Sigmoid colon (tissue), 7 donors: ENCODE results near the gene CST8. TPM values are rescaled to one million over a fixed set of nuclear protein-coding genes. Genes with fewer than 3 reads are reported as not detected.

Experiments used
- DNase-seq: peaks from one replicate; pipeline ENCODE4 v3.0.0-alpha.2; 2019
- H3K27ac ChIP-seq, 4 donors: fragments of 200-600 bp; sonication (generic); one replicate each; pipeline ENCODE4 v1.5.1; 2016 to 2019; ENCODE audit warnings: mild to moderate bottlenecking in 1 of 4
- H3K27me3 ChIP-seq, 3 donors: fragments of 200-600 bp; sonication (generic); one replicate each; pipeline ENCODE4 v1.5.1; 2019; ENCODE audit warnings: mild to moderate bottlenecking in 1 of 3
- H3K36me3 ChIP-seq, 4 donors: fragments of 200-600 bp; sonication (generic); one replicate each; pipeline ENCODE4 v1.5.1; 2016 to 2019
- H3K4me1 ChIP-seq, 4 donors: fragments of 200-600 bp; sonication (generic); one replicate each; pipeline ENCODE4 v1.5.1; 2017 to 2019
- H3K4me3 ChIP-seq, 4 donors: fragments of 200-600 bp; sonication (generic); one replicate each; pipeline ENCODE4 v1.5.1; 2017 to 2019; ENCODE audit warnings: mild to moderate bottlenecking in 2 of 4, moderate library complexity in 1 of 4
- H3K9me3 ChIP-seq, 4 donors: fragments of 200-600 bp in 3 of 4; sonication (generic) in 3 of 4; one replicate each; pipeline versions ENCODE4 v1.5.1 to v1.6.1; 2013 to 2019
- CTCF ChIP-seq, 4 experiments: fragments of 450-650 bp in 3 of 4; fragments of 200-600 bp in 1 of 4; IDR thresholded peaks; one replicate each; pipeline ENCODE4 v1.5.1; 2016 to 2019; ENCODE audit warnings: antibody characterized with exemption in 4 of 4, mild to moderate bottlenecking in 3 of 4, moderate library complexity in 2 of 4
- EP300 ChIP-seq, 4 donors: sonication (generic); formaldehyde crosslinking; IDR thresholded peaks; one replicate each; pipeline ENCODE4 v1.6.1; 2017; ENCODE audit warnings: antibody characterized with exemption in 4 of 4
- POLR2A ChIP-seq, 2 donors: fragments of 450-650 bp; IDR thresholded peaks; one replicate each; pipeline ENCODE4 v1.6.1; 2016; ENCODE audit warnings: antibody characterized with exemption in 2 of 2, mild to moderate bottlenecking in 2 of 2, moderate library complexity in 2 of 2
- POLR2AphosphoS5 ChIP-seq, 4 donors: sonication (generic); formaldehyde crosslinking; IDR thresholded peaks; one replicate each; pipeline ENCODE4 v1.6.1; 2017; ENCODE audit warnings: antibody characterized with exemption in 4 of 4
- WGBS, 2 donors: extraction: QIAGEN DNeasy Blood & Tissue Kit; methylation state at CpG; one replicate each; pipeline ENCODE4 v1.1.7; 2013; 5-methylcytosine and 5-hydroxymethylcytosine counted together
- intact Hi-C: fragments of 100-400 bp; cut with DNase I; formaldehyde crosslinking; loops from one replicate; pipeline ENCODE4 v1.15.1; 2023
- polyA plus RNA-seq, 3 donors: library from polyadenylated mRNA; stranded (reverse); fragments of 200-250 nt; gene quantifications; one replicate each; pipeline ENCODE4 v1.2.3, GENCODE V29; 2013
- total RNA-seq, 4 donors: library from RNA; depleted of rRNA; stranded (reverse); fragments of >200 nt; gene quantifications; one replicate each; pipeline ENCODE4 v1.1.0, GENCODE V29; 2016
- donor health status: healthy with polysubstance abuse.
- donor health status: Bipolar disorder and iron deficiency.
- donor health status: healthy.

The CST8 gene
- total and polyA plus RNA-seq, 7 donors = not detected

GRCh38 chr20:23451956-23452487 is 38.9 kb upstream of the CST8 start:
- Histone ChIP-seq H3K4me1 (peaks cover 0 to 22% (median 11%) of the 10 kb centered on the region in 4 donors), H3K27ac (peak overlapping the region in 2 of 4 donors; percentile 40 to 68), H3K27me3 (no peaks in the 10 kb centered on the region), H3K4me3 (no peak overlapping the region), H3K9me3 (no peaks in the 10 kb centered on the region), H3K36me3 (no peaks in the 10 kb centered on the region)
- intact Hi-C loops = no loop called here
- peak; percentile 77 for DNase-seq
- 76 to 77% methylated on average over 11 of the region's 11 CpGs for WGBS, 2 donors
- TF ChIP-seq EP300 (IDR thresholded peaks at IDR 0.05) = peak; percentile 41 to 93 (median 72)
- TF ChIP-seq POLR2A (IDR thresholded peaks at IDR 0.05) = no peak
- no peak for TF ChIP-seq CTCF (IDR thresholded peaks at IDR 0.05)
- TF ChIP-seq POLR2AphosphoS5 (IDR thresholded peaks at IDR 0.05) = peak; percentile 81 to 96 (median 88)

GRCh38 chr20:23452776-23453175 is 38.1 kb upstream of the CST8 start, which contains the start of gene CST11:
Gene CST11, minus strand, starts transcription at chr20:23452876. Its CDS starts 65 bp downstream, at chr20:23452811.
- Histone ChIP-seq H3K9me3 (no peaks in the 10 kb centered on the region), H3K27ac (peak within 1 kb of the TSS in 2 of 4 donors; percentile 40 to 68), H3K4me1 (peaks cover 0 to 22% (median 11%) of the 10 kb centered on the region in 4 donors), H3K27me3 (no peaks in the 10 kb centered on the region), H3K36me3 (no peaks in the 10 kb centered on the region), H3K4me3 (no peak within 1 kb of the TSS)
- no peak for TF ChIP-seq POLR2AphosphoS5 (IDR thresholded peaks at IDR 0.05)
- TF ChIP-seq POLR2A (IDR thresholded peaks at IDR 0.05) = no peak
- TF ChIP-seq EP300 (IDR thresholded peaks at IDR 0.05) = no peak
- no peak for TF ChIP-seq CTCF (IDR thresholded peaks at IDR 0.05)
- intact Hi-C loops = no loop called here
- DNase-seq = no peak
- 53 to 63% methylated on average over 4 of the region's 4 CpGs for WGBS, 2 donors

- no peak for DNase-seq
- Histone ChIP-seq H3K4me3 (no peak overlapping the region), H3K4me1 (peaks cover 0 to 22% (median 11%) of the 10 kb centered on the region in 4 donors), H3K9me3 (no peaks in the 10 kb centered on the region), H3K27ac (no peak overlapping the region), H3K36me3 (no peaks in the 10 kb centered on the region), H3K27me3 (no peaks in the 10 kb centered on the region)
- TF ChIP-seq POLR2AphosphoS5 (IDR thresholded peaks at IDR 0.05) (no peak), EP300 (IDR thresholded peaks at IDR 0.05) (no peak), POLR2A (IDR thresholded peaks at IDR 0.05) (no peak), CTCF (IDR thresholded peaks at IDR 0.05) (no peak)
- 80 to 87% methylated on average over 15 of the region's 15 CpGs for WGBS, 2 donors
- intact Hi-C loops = no loop called here
Measured at GRCh38 chr20:23453549-23454543, 37.1 kb upstream of the CST8 start.

GRCh38 chr20:23454816-23455215 is 36.1 kb upstream of the CST8 start:
- 94% methylated on average over 1 of the region's 1 CpG for WGBS, 2 donors
- TF ChIP-seq CTCF (IDR thresholded peaks at IDR 0.05) (no peak), POLR2A (IDR thresholded peaks at IDR 0.05) (no peak), POLR2AphosphoS5 (IDR thresholded peaks at IDR 0.05) (no peak), EP300 (IDR thresholded peaks at IDR 0.05) (no peak)
- H3K4me1 ChIP-seq = peaks cover 0 to 25% (median 11%) of the 10 kb centered on the region in 4 donors
- no peaks in the 10 kb centered on the region for H3K27me3 ChIP-seq
- no peak for DNase-seq
- no peak overlapping the region for H3K4me3 ChIP-seq
- intact Hi-C loops = no loop called here
- H3K9me3 ChIP-seq = no peaks in the 10 kb centered on the region
- H3K36me3 ChIP-seq = no peaks in the 10 kb centered on the region
- no peak overlapping the region for H3K27ac ChIP-seq
